Endothelial cell of umbilical vein (primary cell): Measurements from ENCODE around the gene KCNMB2. TPM values are rescaled to one million over a fixed set of nuclear protein-coding genes. Genes with fewer than 3 reads are reported as not detected.

ENCODE experiments used
- BruUV-seq: library from RNA; stranded (reverse); fragments of 400-500 nt; replicated peaks from 2 replicates; lab custom pipeline; 2021; lab: Mats Ljungman, UMichigan
- CTCF ChIA-PET: fragments of 300-600, 350-600 bp; sonication (Branson Sonifier 250); formaldehyde crosslinking; loops from one replicate; lab custom pipeline; 2021; ENCODE audit warnings: antibody characterized with exemption, inconsistent platforms; lab: Charles Lee
- POLR2A ChIA-PET: fragments of 300-600, 350-600 bp; sonication (Branson Sonifier 250); formaldehyde crosslinking; loops from one replicate; lab custom pipeline; 2021; ENCODE audit warnings: antibody characterized with exemption, inconsistent platforms; lab: Charles Lee
- DNase-seq: peaks from one replicate; pipeline ENCODE4 v3.0.0-alpha.2; 2011; ENCODE audit warnings: low read depth, low spot score
- FAIRE-seq: peaks from 2 replicates; lab custom pipeline; 2011; peaks lifted over from hg19 to GRCh38; lab: Jason Lieb, UNC
- H2AFZ ChIP-seq: 2 replicates; pipeline ENCODE4 v1.6.0; 2012; ENCODE audit warnings: low read depth, low read length, control low read depth, inconsistent platforms
- H3K27ac ChIP-seq: 2 replicates; pipeline ENCODE4 v1.5.1; 2011; ENCODE audit warnings: low read depth, mild to moderate bottlenecking, control low read depth, low read length, moderate library complexity; ENCODE audit not compliant: insufficient read depth
- H3K27me3 ChIP-seq, 2 experiments: 2 replicates each; pipeline versions ENCODE4 v1.6.0 to v1.6.1; 2011; ENCODE audit warnings: low read length in 2 of 2, mixed read lengths in 1 of 2; ENCODE audit not compliant: control insufficient read depth in 2 of 2, insufficient read depth in 2 of 2
- H3K36me3 ChIP-seq, 2 experiments: 2 replicates in 1 of 2; 3 replicates in 1 of 2; pipeline ENCODE4 v1.5.1; 2011; ENCODE audit warnings: low read length in 2 of 2, mild to moderate bottlenecking in 1 of 2, moderate library complexity in 1 of 2; ENCODE audit not compliant: control insufficient read depth in 2 of 2, insufficient read depth in 2 of 2; ENCODE audit errors: extremely low read depth in 1 of 2
- H3K4me1 ChIP-seq: 3 replicates; pipeline ENCODE4 v1.5.1; 2011; ENCODE audit warnings: mild to moderate bottlenecking, low read length; ENCODE audit not compliant: control insufficient read depth, insufficient read depth; ENCODE audit errors: extremely low read depth
- H3K4me2 ChIP-seq: 2 replicates; pipeline ENCODE4 v1.6.1; 2011; ENCODE audit warnings: low read length, control low read depth, mixed read lengths; ENCODE audit not compliant: insufficient read depth
- H3K4me3 ChIP-seq, 3 experiments: fragments of 200-600 bp in 1 of 3; sonication (generic), shearing (Covaris generic) in 1 of 3; replicated peaks in 1 of 3; 2 replicates each; pipeline ENCODE4 v1.5.1; 2011 to 2016; ENCODE audit warnings: control low read depth in 3 of 3, low read length in 3 of 3, mild to moderate bottlenecking in 2 of 3, inconsistent platforms in 1 of 3, low read depth in 1 of 3, moderate library complexity in 1 of 3; ENCODE audit not compliant: insufficient read depth in 1 of 3
- H3K79me2 ChIP-seq: 2 replicates; pipeline ENCODE4 v1.6.0; 2012; ENCODE audit warnings: low read length, inconsistent platforms; ENCODE audit not compliant: control insufficient read depth, insufficient read depth
- H3K9ac ChIP-seq: replicated peaks from 2 replicates; pipeline ENCODE3; 2011; ENCODE audit warnings: low read length, control low read depth; ENCODE audit not compliant: insufficient read depth; ENCODE audit errors: extremely low read depth
- H3K9me1 ChIP-seq: replicated peaks from 3 replicates; pipeline ENCODE4 v1.6.0; 2011; ENCODE audit warnings: mild to moderate bottlenecking, low read length; ENCODE audit not compliant: control insufficient read depth, insufficient read depth; ENCODE audit errors: extremely low read depth
- H3K9me3 ChIP-seq: replicated peaks from 2 replicates; pipeline ENCODE4 v1.5.1; 2012; ENCODE audit warnings: low read length, inconsistent platforms; ENCODE audit not compliant: control insufficient read depth, insufficient read depth
- H4K20me1 ChIP-seq: replicated peaks from 2 replicates; pipeline ENCODE3; 2011; ENCODE audit warnings: mild to moderate bottlenecking, low read length; ENCODE audit not compliant: control insufficient read depth, insufficient read depth; ENCODE audit errors: extremely low read depth
- CTCF ChIP-seq, 2 donors: IDR thresholded peaks; 1 replicate in 1 of 2; 2 replicates in 1 of 2; pipeline ENCODE4 v1.5.1; 2011; ENCODE audit warnings: low read length in 2 of 2, mild to moderate bottlenecking in 2 of 2, moderate library complexity in 2 of 2, control low read depth in 1 of 2, inconsistent platforms in 1 of 2, low read depth in 1 of 2; ENCODE audit not compliant: insufficient read depth in 1 of 2; ENCODE audit errors: extremely low read depth in 1 of 2
- FOS ChIP-seq: IDR thresholded peaks from 2 replicates; pipeline ENCODE4 v1.6.1; 2011; ENCODE audit warnings: mild to moderate bottlenecking, low read length, moderate library complexity, borderline replicate concordance; ENCODE audit not compliant: insufficient read depth
- GATA2 ChIP-seq: IDR thresholded peaks from 2 replicates; pipeline ENCODE4 v1.7.0; 2011; ENCODE audit warnings: low read depth, mild to moderate bottlenecking, moderate library complexity, mixed read lengths, low read length; ENCODE audit not compliant: insufficient read length, insufficient read depth
- JUN ChIP-seq: IDR thresholded peaks from 2 replicates; pipeline ENCODE4 v1.6.1; 2011; ENCODE audit warnings: borderline replicate concordance, low read depth; ENCODE audit not compliant: insufficient read length, insufficient read depth
- MAX ChIP-seq: IDR thresholded peaks from 2 replicates; pipeline ENCODE4 v1.6.1; 2011; ENCODE audit not compliant: insufficient read depth, insufficient read length
- MYC ChIP-seq: IDR thresholded peaks from one replicate; pipeline ENCODE4 v1.6.1; 2011; ENCODE audit warnings: mild to moderate bottlenecking, low read depth, low read length
- POLR2A ChIP-seq: IDR thresholded peaks from 2 replicates; pipeline ENCODE4 v1.6.1; 2012; ENCODE audit warnings: low read depth, mild to moderate bottlenecking, control low read depth, low read length
- POLR2AphosphoS5 ChIP-seq: IDR thresholded peaks from 2 replicates; pipeline ENCODE4 v1.6.1; 2012; ENCODE audit warnings: low read depth, mild to moderate bottlenecking, control low read depth, low read length, moderate library complexity; ENCODE audit not compliant: insufficient read depth
- dilution Hi-C: fragments of 300-500 bp; cut with MboI; formaldehyde crosslinking; loops from one replicate; pipeline ENCODE4 v1.15.0; 2019; ENCODE audit warnings: low sequenced_read_pairs; ENCODE audit not compliant: extremely low pct_ligation_motif_present
- intact Hi-C: fragments of 100-400 bp; cut with micrococcal nuclease; formaldehyde crosslinking; loops from one replicate; pipeline ENCODE4 v1.10.0; 2022
- polyA plus RNA-seq, 4 experiments: library from polyadenylated mRNA; depleted of rRNA in 3 of 4; stranded (reverse) in 3 of 4; unstranded in 1 of 4; fragments of >200 nt; gene quantifications; 2 replicates each; pipeline versions ENCODE4 v1.2.1 to v1.2.3, GENCODE V29; 2011 to 2012; ENCODE audit warnings: missing spikeins in 1 of 4
- total RNA-seq: library from RNA; stranded (reverse); gene quantifications from 2 replicates; pipeline ENCODE4 v1.2.3, GENCODE V29; 2021

KCNMB2 gene
- total and polyA plus RNA-seq, 2 donors (not counting 3 experiments of a cell fraction or from before 2014, with no cell fraction given): not detected

- no peaks in the 10 kb centered on the region for H4K20me1 ChIP-seq
- POLR2A ChIA-PET: no interaction called here
- H3K27me3 ChIP-seq: no peaks in the 10 kb centered on the region
- H2AFZ ChIP-seq: no peak overlapping the region
- no peaks in the 10 kb centered on the region for H3K4me1 ChIP-seq
- no peaks in the 10 kb centered on the region for H3K9me1 ChIP-seq
- CTCF ChIA-PET: no interaction called here
- H3K36me3 ChIP-seq: no peaks in the 10 kb centered on the region
- no peak overlapping the region for H3K9ac ChIP-seq
- no peaks in the 10 kb centered on the region for H3K9me3 ChIP-seq
- dilution Hi-C loops (no loop called here), intact Hi-C loops (no loop called here)
- DNase-seq: no peak
- H3K4me3 ChIP-seq: no peak overlapping the region
- no peaks in the 10 kb centered on the region for H3K79me2 ChIP-seq
- no peak for FAIRE-seq
- H3K4me2 ChIP-seq: no peak overlapping the region
- TF ChIP-seq POLR2AphosphoS5 (no peak), GATA2 (no peak), FOS (no peak), JUN (no peak), MYC (no peak), POLR2A (no peak)
- no peak overlapping the region for H3K27ac ChIP-seq
- BruUV-seq: no TSS peak
Measured at GRCh38 chr3:178673529-178673928, 137.3 kb downstream of the KCNMB2 start.

- H4K20me1 ChIP-seq: no peaks in the 10 kb centered on the region
- no peak overlapping the region for H3K4me2 ChIP-seq
- ChIA-PET POLR2A (no interaction called here), CTCF (no interaction called here)
- no peaks in the 10 kb centered on the region for H3K27me3 ChIP-seq
- intact Hi-C loops (no loop called here), dilution Hi-C loops (no loop called here)
- no peaks in the 10 kb centered on the region for H3K36me3 ChIP-seq
- no peak overlapping the region for H3K9ac ChIP-seq
- H3K9me1 ChIP-seq: no peaks in the 10 kb centered on the region
- H3K79me2 ChIP-seq: no peaks in the 10 kb centered on the region
- H3K9me3 ChIP-seq: no peaks in the 10 kb centered on the region
- BruUV-seq: no TSS peak
- no peak for FAIRE-seq
- no peak overlapping the region for H3K4me3 ChIP-seq
- H3K27ac ChIP-seq: no peak overlapping the region
- no peak for DNase-seq
- H3K4me1 ChIP-seq: no peaks in the 10 kb centered on the region
- no peak overlapping the region for H2AFZ ChIP-seq
- no peak for TF ChIP-seq FOS
- TF ChIP-seq CTCF (IDR thresholded peaks at IDR 0.05; ENCODE audit: extremely low read depth in 1 of 2, insufficient read depth in 1 of 2, low read depth in 1 of 2, low read length in 2 of 2): no peak
- TF ChIP-seq MAX: no peak
- no peak for TF ChIP-seq POLR2AphosphoS5
- no peak for TF ChIP-seq JUN
- TF ChIP-seq POLR2A: no peak
- no peak for TF ChIP-seq GATA2
Measured at GRCh38 chr3:178676077-178676476, 139.8 kb downstream of the KCNMB2 start.
